WTC11 (cell line): Measurements from ENCODE around the gene FOXP1. TPM values are rescaled to one million over a fixed set of nuclear protein-coding genes. Genes with fewer than 3 reads are reported as not detected.

Source experiments
- ATAC-seq: fragments of 200-7000 bp; cut with Tn5 transposase; 2 replicates; pipeline ENCODE4 v1.10.0; 2021; ENCODE audit warnings: mild to moderate bottlenecking, moderate library complexity
- CTCF ChIA-PET: fragments of 300-600 bp; sonication (Branson Sonifier 250); formaldehyde crosslinking; loops from one replicate; lab custom pipeline; 2021; ENCODE audit warnings: antibody characterized with exemption; lab: Charles Lee
- POLR2A ChIA-PET: fragments of 350-600 bp; sonication (Branson Sonifier 250); formaldehyde crosslinking; loops from one replicate; lab custom pipeline; 2021; ENCODE audit warnings: antibody characterized with exemption; lab: Charles Lee
- DNase-seq: peaks from one replicate; pipeline ENCODE4 v3.0.0; 2021; ENCODE audit warnings: low spot score
- H3K27ac Mint-ChIP-seq: 2 replicates; pipeline ENCODE4 v1.8.0; 2021; ENCODE audit warnings: mixed read lengths
- H3K27me3 Mint-ChIP-seq: 2 replicates; pipeline ENCODE4 v1.8.0; 2021; ENCODE audit warnings: low read depth, mild to moderate bottlenecking, moderate library complexity, mixed read lengths
- H3K36me3 Mint-ChIP-seq: 2 replicates; pipeline ENCODE4 v1.8.0; 2021; ENCODE audit warnings: mixed read lengths
- H3K4me1 Mint-ChIP-seq: 2 replicates; pipeline ENCODE4 v1.8.0; 2022; ENCODE audit warnings: mixed read lengths
- H3K4me3 Mint-ChIP-seq: 2 replicates; pipeline ENCODE4 v1.8.0; 2021; ENCODE audit warnings: mild to moderate bottlenecking, moderate library complexity, mixed read lengths
- H3K9me3 Mint-ChIP-seq: 2 replicates; pipeline ENCODE4 v1.8.0; 2021; ENCODE audit warnings: mixed read lengths
- CTCF ChIP-seq: fragments of 200-600 bp; IDR thresholded peaks from 2 replicates; pipeline ENCODE4 v1.8.0; 2022; ENCODE audit warnings: antibody characterized with exemption
- E2F5 ChIP-seq: sonication (generic); formaldehyde crosslinking; IDR thresholded peaks from 2 replicates; pipeline ENCODE4 v1.8.1; 2022; ENCODE audit warnings: mild to moderate bottlenecking, moderate library complexity, missing genetic modification reagents
- ELF4 ChIP-seq: sonication (generic); formaldehyde crosslinking; IDR thresholded peaks from 2 replicates; pipeline ENCODE4 v1.8.1; 2022; ENCODE audit warnings: low read depth, mild to moderate bottlenecking, moderate library complexity, missing genetic modification reagents
- MXD4 ChIP-seq: fragments of 250-450 bp; sonication (Bioruptor Pico); IDR thresholded peaks from 2 replicates; pipeline ENCODE4 v1.8.0; 2021; ENCODE audit warnings: mild to moderate bottlenecking, moderate library complexity, borderline replicate concordance
- NR2C2 ChIP-seq: sonication (generic); formaldehyde crosslinking; IDR thresholded peaks from 2 replicates; pipeline ENCODE4 v1.8.0; 2022; ENCODE audit warnings: mild to moderate bottlenecking, missing genetic modification reagents
- RORB ChIP-seq: fragments of 250-450 bp; sonication (Bioruptor Pico); IDR thresholded peaks from 2 replicates; pipeline ENCODE4 v1.9.0; 2021; ENCODE audit warnings: mild to moderate bottlenecking
- SMAD4 ChIP-seq: sonication (generic); formaldehyde crosslinking; IDR thresholded peaks from 2 replicates; pipeline ENCODE4 v1.8.0; 2022; ENCODE audit warnings: mild to moderate bottlenecking, missing genetic modification reagents
- TCF7 ChIP-seq: sonication (generic); formaldehyde crosslinking; IDR thresholded peaks from 2 replicates; pipeline ENCODE4 v1.8.0; 2022; ENCODE audit warnings: mild to moderate bottlenecking, low read depth, missing genetic modification reagents, moderate library complexity
- ZBTB21 ChIP-seq: sonication (generic); formaldehyde crosslinking; IDR thresholded peaks from 2 replicates; pipeline ENCODE4 v1.8.1; 2023; ENCODE audit warnings: mild to moderate bottlenecking, missing genetic modification reagents, borderline replicate concordance
- ZNF263 ChIP-seq: sonication (generic); formaldehyde crosslinking; IDR thresholded peaks from 2 replicates; pipeline ENCODE4 v1.8.1; 2022; ENCODE audit warnings: low read depth, mild to moderate bottlenecking, moderate library complexity, missing genetic modification reagents
- ZNF317 ChIP-seq: sonication (generic); formaldehyde crosslinking; IDR thresholded peaks from 2 replicates; pipeline ENCODE4 v1.8.1; 2023; ENCODE audit warnings: low read depth, mild to moderate bottlenecking, moderate library complexity, missing genetic modification reagents, borderline replicate concordance
- ZNF396 ChIP-seq: fragments of 250-450 bp; sonication (Bioruptor Pico); IDR thresholded peaks from 2 replicates; pipeline ENCODE4 v1.8.0; 2021; ENCODE audit warnings: mild to moderate bottlenecking, moderate library complexity, borderline replicate concordance
- ZNF532 ChIP-seq: fragments of 250-450 bp; sonication (Bioruptor Pico); IDR thresholded peaks from 2 replicates; pipeline ENCODE4 v1.9.0; 2021; ENCODE audit warnings: mild to moderate bottlenecking, borderline replicate concordance
- total RNA-seq: library from RNA; stranded (reverse); gene quantifications from 3 replicates; pipeline ENCODE4 v1.2.3, GENCODE V29; 2021
- TF ChIP-seq, protein P1 (sequence below): sonication (generic); formaldehyde crosslinking; IDR thresholded peaks from 2 replicates; pipeline ENCODE4 v1.8.1; 2023; ENCODE audit warnings: mild to moderate bottlenecking, missing genetic modification reagents
- TF ChIP-seq, protein P2 (sequence below): fragments of 250-450 bp; sonication (Bioruptor Pico); IDR thresholded peaks from 2 replicates; pipeline ENCODE4 v1.9.0; 2021; ENCODE audit warnings: moderate library complexity, mild to moderate bottlenecking, inconsistent platforms, borderline replicate concordance
- TF ChIP-seq, protein P3 (sequence below): sonication (generic); formaldehyde crosslinking; IDR thresholded peaks from 2 replicates; pipeline ENCODE4 v1.8.0; 2022; ENCODE audit warnings: mild to moderate bottlenecking, missing genetic modification reagents
- TF ChIP-seq, protein P4 (sequence below): sonication (generic); formaldehyde crosslinking; IDR thresholded peaks from 2 replicates; pipeline ENCODE4 v1.8.1; 2023; ENCODE audit warnings: mild to moderate bottlenecking, missing genetic modification reagents, moderate library complexity
- TF ChIP-seq, protein P5 (sequence below): sonication (generic); formaldehyde crosslinking; IDR thresholded peaks from 2 replicates; pipeline ENCODE4 v1.8.0; 2023; ENCODE audit warnings: missing genetic modification reagents
- TF ChIP-seq, protein P6 (sequence below): fragments of 250-450 bp; sonication (Bioruptor Pico); IDR thresholded peaks from 2 replicates; pipeline ENCODE4 v2.1.2; 2022; ENCODE audit warnings: mild to moderate bottlenecking, moderate library complexity

Gene FOXP1
- total RNA-seq, 1 experiment from 2014 or later: 25.8 TPM

DNA sequence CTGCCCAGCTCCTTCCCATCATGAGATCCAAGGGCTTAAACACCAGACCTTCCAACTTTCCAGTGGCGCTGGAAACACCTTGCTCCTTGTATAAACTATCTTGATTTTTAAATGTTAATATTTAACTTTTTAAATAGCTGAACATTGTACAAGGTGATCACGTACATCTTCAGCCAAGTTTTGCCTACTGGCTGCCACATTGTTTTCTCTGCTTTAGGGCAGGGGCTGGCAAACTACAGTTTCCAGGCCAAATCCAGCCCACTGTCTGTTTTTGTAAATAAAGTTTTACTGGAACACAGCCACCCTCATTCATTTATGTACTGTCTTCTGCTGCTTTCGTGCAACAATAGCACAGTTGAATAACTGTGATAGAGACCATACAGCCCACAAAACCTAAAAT is 27.6 kb upstream of the FOXP1 start (continued):
- TF ChIP-seq ZBTB21: no peak
- TF ChIP-seq NR2C2 (CRISPR knock-in tag): no peak
- TF ChIP-seq MXD4 (CRISPR knock-in tag): no peak

DNA sequence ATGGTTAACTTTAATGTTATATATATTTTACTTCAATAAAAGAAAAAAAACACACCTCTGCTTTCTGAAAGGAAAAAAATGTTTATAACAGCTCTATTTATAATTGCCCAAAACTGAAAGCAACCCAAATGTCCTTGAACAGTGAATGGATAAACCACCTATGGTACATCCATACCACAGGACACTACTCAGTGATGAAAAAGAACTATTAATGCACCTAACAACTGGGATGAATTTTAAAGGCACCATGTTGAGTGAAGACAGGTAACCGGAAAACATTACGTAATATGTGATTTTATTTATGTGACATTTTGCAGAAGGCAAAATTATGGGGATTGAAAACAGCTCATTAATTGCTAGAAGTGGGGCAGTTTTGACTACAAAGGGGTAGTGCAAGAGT is 23.8 kb upstream of the FOXP1 start:
- ChIA-PET CTCF (no interaction called here), POLR2A (no interaction called here)
- H3K27me3 Mint-ChIP-seq: no peaks in the 10 kb centered on the region
- no peak for TF ChIP-seq ZNF317 (CRISPR knock-in tag)
- no peak for TF ChIP-seq E2F5 (CRISPR knock-in tag)
- TF ChIP-seq, protein P1, sequence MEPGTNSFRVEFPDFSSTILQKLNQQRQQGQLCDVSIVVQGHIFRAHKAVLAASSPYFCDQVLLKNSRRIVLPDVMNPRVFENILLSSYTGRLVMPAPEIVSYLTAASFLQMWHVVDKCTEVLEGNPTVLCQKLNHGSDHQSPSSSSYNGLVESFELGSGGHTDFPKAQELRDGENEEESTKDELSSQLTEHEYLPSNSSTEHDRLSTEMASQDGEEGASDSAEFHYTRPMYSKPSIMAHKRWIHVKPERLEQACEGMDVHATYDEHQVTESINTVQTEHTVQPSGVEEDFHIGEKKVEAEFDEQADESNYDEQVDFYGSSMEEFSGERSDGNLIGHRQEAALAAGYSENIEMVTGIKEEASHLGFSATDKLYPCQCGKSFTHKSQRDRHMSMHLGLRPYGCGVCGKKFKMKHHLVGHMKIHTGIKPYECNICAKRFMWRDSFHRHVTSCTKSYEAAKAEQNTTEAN (CRISPR knock-in tag): no peak
- no peak for TF ChIP-seq RORB (CRISPR knock-in tag)
- TF ChIP-seq ZNF396 (CRISPR knock-in tag): no peak
- no peak for TF ChIP-seq CTCF
- TF ChIP-seq, protein P2, sequence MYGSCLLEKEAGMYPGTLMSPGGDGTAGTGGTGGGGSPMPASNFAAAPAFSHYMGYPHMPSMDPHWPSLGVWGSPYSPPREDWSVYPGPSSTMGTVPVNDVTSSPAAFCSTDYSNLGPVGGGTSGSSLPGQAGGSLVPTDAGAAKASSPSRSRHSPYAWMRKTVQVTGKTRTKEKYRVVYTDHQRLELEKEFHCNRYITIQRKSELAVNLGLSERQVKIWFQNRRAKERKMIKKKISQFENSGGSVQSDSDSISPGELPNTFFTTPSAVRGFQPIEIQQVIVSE (CRISPR knock-in tag): no peak
- TF ChIP-seq, protein P3, sequence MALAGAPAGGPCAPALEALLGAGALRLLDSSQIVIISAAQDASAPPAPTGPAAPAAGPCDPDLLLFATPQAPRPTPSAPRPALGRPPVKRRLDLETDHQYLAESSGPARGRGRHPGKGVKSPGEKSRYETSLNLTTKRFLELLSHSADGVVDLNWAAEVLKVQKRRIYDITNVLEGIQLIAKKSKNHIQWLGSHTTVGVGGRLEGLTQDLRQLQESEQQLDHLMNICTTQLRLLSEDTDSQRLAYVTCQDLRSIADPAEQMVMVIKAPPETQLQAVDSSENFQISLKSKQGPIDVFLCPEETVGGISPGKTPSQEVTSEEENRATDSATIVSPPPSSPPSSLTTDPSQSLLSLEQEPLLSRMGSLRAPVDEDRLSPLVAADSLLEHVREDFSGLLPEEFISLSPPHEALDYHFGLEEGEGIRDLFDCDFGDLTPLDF (CRISPR knock-in tag): no peak
- TF ChIP-seq, protein P4, sequence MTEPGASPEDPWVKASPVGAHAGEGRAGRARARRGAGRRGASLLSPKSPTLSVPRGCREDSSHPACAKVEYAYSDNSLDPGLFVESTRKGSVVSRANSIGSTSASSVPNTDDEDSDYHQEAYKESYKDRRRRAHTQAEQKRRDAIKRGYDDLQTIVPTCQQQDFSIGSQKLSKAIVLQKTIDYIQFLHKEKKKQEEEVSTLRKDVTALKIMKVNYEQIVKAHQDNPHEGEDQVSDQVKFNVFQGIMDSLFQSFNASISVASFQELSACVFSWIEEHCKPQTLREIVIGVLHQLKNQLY: no peak
- no peak for TF ChIP-seq SMAD4 (CRISPR knock-in tag)
- DNase-seq: no peak
- peaks cover 7% of the 10 kb centered on the region for H3K36me3 Mint-ChIP-seq
- peaks cover 23% of the 10 kb centered on the region for H3K9me3 Mint-ChIP-seq
- no peak overlapping the region for H3K27ac Mint-ChIP-seq
- ATAC-seq: no peak
- H3K4me3 Mint-ChIP-seq: no peak overlapping the region
- H3K4me1 Mint-ChIP-seq: no peaks in the 10 kb centered on the region

DNA sequence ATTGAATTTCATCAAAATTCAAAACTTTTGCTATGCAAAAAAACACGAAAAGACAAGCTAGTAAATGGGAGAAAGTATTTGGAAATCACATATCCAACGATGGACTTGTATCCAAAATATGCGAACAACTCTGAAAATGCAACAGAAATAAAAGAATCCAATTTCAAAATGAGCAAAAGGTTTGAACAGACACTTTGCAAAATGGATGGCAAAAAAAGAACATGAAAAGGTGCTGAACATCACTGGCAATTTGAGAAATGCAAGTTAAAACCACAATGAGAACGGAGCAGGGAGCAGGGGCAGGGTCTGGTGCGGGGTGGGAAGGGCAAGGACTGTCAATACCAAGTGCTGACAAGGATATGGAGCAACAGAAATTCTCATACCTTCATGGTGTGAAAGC is 23.1 kb upstream of the FOXP1 start:
- ATAC-seq: no peak
- Mint-ChIP-seq H3K36me3 (peaks cover 7% of the 10 kb centered on the region), H3K9me3 (peaks cover 23% of the 10 kb centered on the region), H3K4me3 (no peak overlapping the region), H3K27me3 (no peaks in the 10 kb centered on the region), H3K27ac (no peak overlapping the region), H3K4me1 (no peaks in the 10 kb centered on the region)
- no peak for DNase-seq
- CTCF ChIA-PET: no interaction called here
- POLR2A ChIA-PET: no interaction called here
- TF ChIP-seq ELF4 (CRISPR knock-in tag): no peak
- TF ChIP-seq RORB (CRISPR knock-in tag): no peak
- no peak for TF ChIP-seq ZNF532 (CRISPR knock-in tag)
- TF ChIP-seq E2F5 (CRISPR knock-in tag): no peak
- TF ChIP-seq, protein P5, sequence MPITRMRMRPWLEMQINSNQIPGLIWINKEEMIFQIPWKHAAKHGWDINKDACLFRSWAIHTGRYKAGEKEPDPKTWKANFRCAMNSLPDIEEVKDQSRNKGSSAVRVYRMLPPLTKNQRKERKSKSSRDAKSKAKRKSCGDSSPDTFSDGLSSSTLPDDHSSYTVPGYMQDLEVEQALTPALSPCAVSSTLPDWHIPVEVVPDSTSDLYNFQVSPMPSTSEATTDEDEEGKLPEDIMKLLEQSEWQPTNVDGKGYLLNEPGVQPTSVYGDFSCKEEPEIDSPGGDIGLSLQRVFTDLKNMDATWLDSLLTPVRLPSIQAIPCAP (CRISPR knock-in tag): no peak
- no peak for TF ChIP-seq ZNF263 (CRISPR knock-in tag)
- TF ChIP-seq, protein P6, sequence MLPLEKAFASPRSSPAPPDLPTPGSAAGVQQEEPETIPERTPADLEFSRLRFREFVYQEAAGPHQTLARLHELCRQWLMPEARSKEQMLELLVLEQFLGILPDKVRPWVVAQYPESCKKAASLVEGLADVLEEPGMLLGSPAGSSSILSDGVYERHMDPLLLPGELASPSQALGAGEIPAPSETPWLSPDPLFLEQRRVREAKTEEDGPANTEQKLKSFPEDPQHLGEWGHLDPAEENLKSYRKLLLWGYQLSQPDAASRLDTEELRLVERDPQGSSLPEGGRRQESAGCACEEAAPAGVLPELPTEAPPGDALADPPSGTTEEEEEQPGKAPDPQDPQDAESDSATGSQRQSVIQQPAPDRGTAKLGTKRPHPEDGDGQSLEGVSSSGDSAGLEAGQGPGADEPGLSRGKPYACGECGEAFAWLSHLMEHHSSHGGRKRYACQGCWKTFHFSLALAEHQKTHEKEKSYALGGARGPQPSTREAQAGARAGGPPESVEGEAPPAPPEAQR (CRISPR knock-in tag): no peak
- no peak for TF ChIP-seq ZNF396 (CRISPR knock-in tag)
- no peak for TF ChIP-seq TCF7 (CRISPR knock-in tag)
